GM19463 (cell line): Measurements from ENCODE around the gene DARS2.

ENCODE experiments used
- ATAC-seq: cut with Tn5 transposase; IDR thresholded peaks from one replicate; pipeline ENCODE4 v1.9.1; 2021; ENCODE audit warnings: mild to moderate bottlenecking, moderate library complexity; ENCODE audit not compliant: unreplicated experiment

DARS2 gene

DNA sequence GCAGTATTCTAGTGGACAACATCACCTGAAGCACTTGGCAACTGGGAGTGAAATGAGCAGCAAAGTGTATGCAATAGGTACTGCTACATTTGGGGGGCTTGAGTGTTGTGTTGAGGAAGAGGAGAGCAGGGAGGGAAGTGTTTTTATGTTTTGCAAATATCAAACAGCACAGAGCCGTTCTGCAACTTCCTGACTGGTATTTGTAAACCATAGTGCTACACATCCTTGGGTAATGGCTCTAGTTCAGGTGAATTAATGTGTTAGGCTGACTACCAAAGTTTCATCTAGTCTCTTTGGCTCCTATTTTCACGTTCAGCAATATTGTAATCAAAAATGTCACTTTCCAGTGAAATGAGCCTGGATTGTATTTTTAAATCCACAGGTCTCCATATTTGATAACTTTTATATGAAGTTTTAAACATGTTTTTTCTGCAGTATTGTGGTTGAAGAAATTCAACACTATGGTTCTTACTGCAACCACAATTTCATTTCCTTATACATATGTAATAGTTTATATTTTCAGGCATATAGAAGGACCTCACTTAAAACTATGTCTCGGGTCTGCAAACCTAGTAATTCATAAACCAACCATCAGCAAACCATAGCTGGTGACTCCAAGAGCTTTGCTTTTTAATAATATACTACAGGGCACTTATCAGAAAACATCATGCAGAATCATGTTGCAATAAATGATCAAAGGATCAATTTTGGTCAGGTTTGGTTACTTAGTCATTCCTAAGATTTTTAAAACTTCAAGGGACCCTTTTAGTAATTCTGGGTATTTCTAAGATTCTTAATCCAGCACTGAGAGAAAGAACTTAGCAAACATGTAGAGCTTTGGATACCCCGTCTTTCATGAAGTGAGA is 62.5 kb downstream of the DARS2 start:
- ATAC-seq, result no peak

DNA sequence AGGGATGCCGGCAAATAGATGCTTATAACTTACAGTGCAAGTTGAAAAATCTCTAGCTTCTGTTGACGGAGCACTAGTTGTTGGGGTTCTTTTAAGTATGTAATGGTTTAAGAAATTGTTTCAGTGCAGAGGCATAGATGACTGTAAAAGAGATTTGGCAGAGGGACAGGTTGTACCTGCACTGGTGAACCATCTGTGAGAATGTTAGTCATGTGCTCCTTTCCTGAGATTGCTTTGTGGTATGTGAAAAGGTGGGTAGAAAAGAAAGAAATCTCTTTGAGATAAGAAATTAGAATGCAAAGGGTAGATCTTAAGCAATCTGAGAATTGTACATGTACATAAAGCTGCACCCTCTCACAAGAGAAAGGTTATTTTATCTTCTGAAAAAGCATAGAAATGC is 63.2 kb downstream of the DARS2 start:
- ATAC-seq, result no peak

DNA sequence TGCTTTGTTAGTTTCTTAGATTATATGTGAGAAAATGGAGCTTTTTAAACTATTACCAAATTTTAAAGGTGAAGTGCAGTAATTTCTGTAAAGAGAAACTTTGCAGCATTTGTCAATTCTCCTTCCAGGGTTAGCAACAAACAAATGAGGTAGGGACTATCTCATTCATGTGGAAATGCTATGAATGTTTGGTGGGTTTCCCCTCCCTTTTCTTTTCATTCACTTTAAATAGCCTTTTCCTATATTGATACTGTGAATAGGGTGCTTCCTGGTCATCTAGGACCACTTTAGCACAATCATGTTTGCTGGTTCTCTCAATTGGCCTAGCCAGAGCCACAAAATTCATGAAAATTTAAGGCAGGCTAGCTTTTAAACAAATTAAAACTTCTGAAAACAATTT is 64.3 kb downstream of the DARS2 start:
- ATAC-seq, result no peak

DNA sequence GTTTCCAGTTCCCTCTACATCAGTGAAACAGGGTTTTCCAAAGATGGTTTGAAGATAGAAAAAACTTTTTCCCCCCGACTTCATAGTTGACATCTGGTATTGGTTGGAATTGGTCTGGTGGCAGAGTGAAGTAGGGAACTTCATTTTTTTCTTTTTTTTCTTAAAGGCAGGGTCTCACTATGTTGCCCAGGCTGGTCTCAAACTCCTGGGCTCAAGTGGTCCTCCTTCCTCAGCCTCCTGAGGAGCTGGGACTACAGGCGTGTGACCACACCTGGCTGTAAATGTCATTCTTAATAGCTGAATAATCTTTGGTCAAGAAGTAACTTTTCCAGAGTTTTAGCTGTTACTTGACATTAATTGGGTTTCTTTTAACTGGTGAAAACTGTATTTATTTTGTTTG is 65.4 kb downstream of the DARS2 start:
- ATAC-seq, result no peak

DNA sequence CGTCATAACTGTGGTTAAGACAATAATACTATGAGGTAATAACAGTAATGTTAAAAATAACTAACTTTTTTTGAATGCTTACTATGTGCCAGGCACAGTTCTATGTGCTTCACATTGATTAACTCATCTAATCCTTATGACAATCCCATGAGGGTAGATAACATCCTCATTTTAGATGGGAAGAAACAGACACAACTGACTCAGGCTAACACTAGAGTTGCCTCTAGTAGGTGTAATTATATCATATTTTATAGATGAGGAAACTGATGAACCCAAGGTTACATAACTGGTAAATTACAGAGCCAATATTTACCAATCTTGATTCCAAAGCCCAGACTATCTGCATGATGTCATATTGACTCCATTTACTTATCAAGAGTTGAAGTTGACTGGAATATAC is 69.1 kb downstream of the DARS2 start:
- ATAC-seq, result no peak

DNA sequence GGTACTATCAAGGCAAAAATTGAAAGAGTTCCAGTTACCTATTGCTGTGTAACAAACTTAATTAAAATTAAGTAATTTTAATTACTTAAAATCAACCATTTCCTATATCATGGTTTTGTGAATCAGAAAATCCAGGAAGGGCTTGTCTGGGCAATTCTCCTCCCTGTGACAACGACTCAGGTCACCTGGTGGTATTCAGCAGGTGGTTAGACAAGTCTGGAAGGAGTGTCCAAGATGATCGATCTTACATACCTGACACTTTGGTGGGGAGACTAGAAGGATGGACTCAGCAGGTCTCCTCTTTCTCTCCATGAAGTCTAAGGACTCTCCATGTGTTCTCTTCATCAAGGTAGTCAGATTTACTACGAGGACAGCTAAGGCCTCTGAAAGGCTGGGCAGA is 69.7 kb downstream of the DARS2 start:
- ATAC-seq, result no peak

DNA sequence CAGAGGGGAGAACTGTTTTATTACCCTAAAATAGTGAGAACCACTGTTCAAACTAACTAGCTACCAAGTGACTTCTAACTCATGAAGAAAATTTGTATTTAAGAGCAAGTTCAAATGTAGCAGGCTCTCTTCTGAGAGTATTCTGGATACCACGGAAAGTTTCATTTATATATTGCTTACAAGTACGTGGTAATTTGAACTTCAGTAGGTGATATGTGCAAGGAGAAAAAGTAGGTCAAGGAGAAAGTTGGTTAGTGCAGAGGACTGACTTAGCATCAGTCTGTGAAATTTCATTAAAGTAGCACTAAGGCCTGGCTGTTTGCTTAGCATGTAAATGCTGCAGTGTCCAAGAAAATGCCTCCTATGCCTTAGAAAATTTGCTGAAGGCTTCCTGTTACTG is 76.0 kb downstream of the DARS2 start:
- ATAC-seq, result no peak

DNA sequence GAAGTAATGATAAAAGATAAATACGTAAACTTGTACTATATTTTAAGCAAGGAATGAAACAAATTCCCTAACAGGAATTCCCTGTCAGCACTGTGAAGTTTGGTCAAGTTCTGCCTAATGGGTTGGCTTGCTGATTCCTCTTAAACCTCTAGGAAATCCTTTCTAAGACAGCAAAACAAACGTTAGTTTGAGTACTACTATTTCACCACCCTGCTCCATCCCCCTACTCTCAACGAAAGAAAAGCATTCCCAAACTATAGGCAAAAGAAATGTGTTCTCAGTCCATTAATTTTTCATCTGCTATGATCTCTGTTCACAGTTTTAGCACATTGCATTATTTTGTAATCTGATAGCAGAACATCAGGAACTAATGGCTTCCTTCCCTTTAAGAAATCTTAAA is 76.5 kb downstream of the DARS2 start:
- ATAC-seq, result no peak

DNA sequence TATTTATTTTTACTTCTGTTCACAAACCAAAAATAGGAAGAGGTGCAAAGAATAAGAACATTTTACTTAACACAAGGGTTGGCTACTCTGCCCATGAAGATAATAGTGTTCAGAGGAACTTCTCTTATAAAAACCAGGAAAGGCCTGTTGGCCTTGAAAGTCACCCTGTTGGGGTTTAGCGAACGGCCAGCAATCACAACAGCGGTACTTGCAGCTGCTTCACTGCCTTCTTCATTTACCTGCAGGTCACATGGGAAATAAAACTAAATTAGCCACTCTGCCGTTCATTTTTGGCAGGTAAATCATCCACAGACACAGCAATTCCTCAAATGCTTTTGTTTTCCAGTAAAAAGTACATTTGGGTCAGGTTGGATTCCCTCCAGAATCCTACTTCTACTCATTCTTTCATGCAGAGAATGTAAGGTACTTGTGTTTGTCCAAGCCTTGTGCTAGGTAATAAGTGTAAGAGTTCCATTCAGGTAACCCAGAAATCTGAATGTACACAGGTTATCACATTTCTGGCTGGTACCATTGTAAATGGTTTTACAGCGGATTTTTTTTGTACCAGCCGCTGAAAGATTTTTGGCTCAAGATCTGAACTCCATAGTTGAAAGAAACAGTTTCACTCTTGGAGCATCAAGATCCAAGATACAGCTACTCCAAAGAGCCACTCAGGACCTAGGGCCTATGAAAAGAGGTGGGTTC is 79.5 kb downstream of the DARS2 start:
- no peak for ATAC-seq
